PC-3 (cell line): ENCODE results near the gene TMC3. TPM values are rescaled to one million over a fixed set of nuclear protein-coding genes. Genes with fewer than 3 reads are reported as not detected.

Source experiments
- ATAC-seq: fragments of 200-7000 bp; cut with Tn5 transposase; 2 replicates; pipeline ENCODE4 v1.9.1; 2020; ENCODE audit warnings: mild to moderate bottlenecking, moderate library complexity
- BruUV-seq: library from RNA; stranded (reverse); fragments of 400-500 nt; replicated peaks from 2 replicates; lab custom pipeline; 2021; lab: Mats Ljungman, UMichigan
- CTCF ChIA-PET: fragments of 300-600 bp; sonication (Branson Sonifier 250); formaldehyde crosslinking; loops from one replicate; lab custom pipeline; 2022; ENCODE audit warnings: antibody characterized with exemption; lab: Charles Lee
- POLR2A ChIA-PET: fragments of 300-600 bp; sonication (Branson Sonifier 250); formaldehyde crosslinking; loops from one replicate; lab custom pipeline; 2022; ENCODE audit warnings: antibody characterized with exemption; ENCODE audit not compliant: unreplicated experiment; lab: Charles Lee
- DNase-seq: peaks from one replicate; pipeline ENCODE4 v3.0.0-alpha.2; 2015
- H2AFZ ChIP-seq: fragments of 300-600 bp; sonication (generic); 2 replicates; pipeline ENCODE4 v1.6.0; 2016; ENCODE audit warnings: antibody characterized with exemption, low read length
- H3F3A ChIP-seq: fragments of 300-600 bp; sonication (generic); one replicate; pipeline ENCODE4 v1.6.0; 2017; ENCODE audit warnings: antibody characterized with exemption, low read length, control low read depth, mild to moderate bottlenecking; ENCODE audit not compliant: unreplicated experiment
- H3K27ac ChIP-seq: fragments of 300-600 bp; sonication (generic); 2 replicates; pipeline ENCODE4 v1.5.1; 2016; ENCODE audit warnings: mild to moderate bottlenecking, low read length
- H3K27me3 ChIP-seq: fragments of 300-600 bp; sonication (generic); 2 replicates; pipeline ENCODE4 v1.6.1; 2016; ENCODE audit warnings: low read length, mixed read lengths
- H3K36me3 ChIP-seq: fragments of 300-600 bp; sonication (generic); 2 replicates; pipeline ENCODE4 v1.6.1; 2016; ENCODE audit warnings: low read depth, mixed run types, low read length, mixed read lengths
- H3K4me1 ChIP-seq: fragments of 300-600 bp; sonication (generic); 2 replicates; pipeline ENCODE4 v1.5.1; 2016; ENCODE audit warnings: low read length; ENCODE audit not compliant: insufficient read depth
- H3K4me2 ChIP-seq: fragments of 300-600 bp; sonication (generic); 2 replicates; pipeline ENCODE4 v1.6.0; 2016; ENCODE audit warnings: low read length
- H3K4me3 ChIP-seq: fragments of 300-600 bp; sonication (generic); 2 replicates; pipeline ENCODE4 v1.5.1; 2016; ENCODE audit warnings: mild to moderate bottlenecking, low read length, mixed read lengths
- H3K79me2 ChIP-seq: fragments of 300-600 bp; sonication (generic); 2 replicates; pipeline ENCODE4 v1.6.1; 2017; ENCODE audit warnings: low read length, mixed read lengths
- H3K9ac ChIP-seq: fragments of 300-600 bp; sonication (generic); 2 replicates; pipeline ENCODE4 v1.6.0; 2016; ENCODE audit warnings: mild to moderate bottlenecking, low read length
- H3K9me2 ChIP-seq: fragments of 300-600 bp; sonication (generic); replicated peaks from 2 replicates; pipeline ENCODE4 v1.6.1; 2016; ENCODE audit warnings: mixed run types, low read length, mixed read lengths
- H3K9me3 ChIP-seq: fragments of 300-600 bp; sonication (generic); 2 replicates; pipeline ENCODE4 v1.6.1; 2016; ENCODE audit warnings: low read length, mixed read lengths
- H4K20me1 ChIP-seq: fragments of 300-600 bp; sonication (generic); 2 replicates; pipeline ENCODE4 v1.6.1; 2016; ENCODE audit warnings: low read length, mixed read lengths
- CTCF ChIP-seq: fragments of 300-600 bp; sonication (generic); conservative IDR thresholded peaks from 2 replicates; pipeline ENCODE4 v1.5.1; 2017; ENCODE audit warnings: antibody characterized with exemption, low read depth, mild to moderate bottlenecking, low read length
- EZH2 ChIP-seq: fragments of 300-600 bp; sonication (generic); IDR thresholded peaks from one replicate; pipeline ENCODE4 v1.6.1; 2017; ENCODE audit warnings: antibody characterized with exemption, mild to moderate bottlenecking, low read length; ENCODE audit not compliant: unreplicated experiment
- EZH2phosphoT487 ChIP-seq: fragments of 300-600 bp; sonication (generic); IDR thresholded peaks from 2 replicates; pipeline ENCODE4 v1.6.1; 2018; ENCODE audit warnings: mild to moderate bottlenecking, antibody characterized with exemption, low read length, borderline replicate concordance
- intact Hi-C: fragments of 100-400 bp; cut with micrococcal nuclease; formaldehyde crosslinking; loops from 2 replicates; pipeline ENCODE4 v1.9.0; 2023
- total RNA-seq: library from RNA; depleted of rRNA; stranded (reverse); fragments of >200 nt; gene quantifications from 2 replicates; pipeline ENCODE4 v1.2.3, GENCODE V29; 2014

The TMC3 gene
- total RNA-seq, 1 experiment from 2014 or later: not detected

- H3K4me1 ChIP-seq: no peaks in the 10 kb centered on the region
- ChIA-PET CTCF (no interaction called here), POLR2A (no interaction called here)
- BruUV-seq: no TSS peak
- H3K27me3 ChIP-seq: peaks cover 28% of the 10 kb centered on the region
- H3K9me2 ChIP-seq: no peaks in the 10 kb centered on the region
- H4K20me1 ChIP-seq: no peaks in the 10 kb centered on the region
- H3K4me2 ChIP-seq: no peak overlapping the region
- no peak overlapping the region for H3K4me3 ChIP-seq
- H3F3A ChIP-seq: no peaks in the 10 kb centered on the region
- H3K79me2 ChIP-seq: no peaks in the 10 kb centered on the region
- ATAC-seq (no peak), DNase-seq (no peak)
- H2AFZ ChIP-seq: no peak overlapping the region
- H3K27ac ChIP-seq: no peak overlapping the region
- H3K9me3 ChIP-seq: no peaks in the 10 kb centered on the region
- no peak overlapping the region for H3K9ac ChIP-seq
- TF ChIP-seq EZH2 (no peak), CTCF (no peak), EZH2phosphoT487 (no peak)
- intact Hi-C loops: no loop called here
- no peaks in the 10 kb centered on the region for H3K36me3 ChIP-seq
Measured at GRCh38 chr15:81373176-81373575, 837 bp downstream of the TMC3 start.

GRCh38 chr15:81372575-81372974 is 1.4 kb downstream of the TMC3 start:
- no peaks in the 10 kb centered on the region for H4K20me1 ChIP-seq
- no peak overlapping the region for H3K27ac ChIP-seq
- no peaks in the 10 kb centered on the region for H3K4me1 ChIP-seq
- H3K36me3 ChIP-seq: no peaks in the 10 kb centered on the region
- no peak overlapping the region for H3K4me2 ChIP-seq
- H3K9me2 ChIP-seq: no peaks in the 10 kb centered on the region
- H3K9me3 ChIP-seq: no peaks in the 10 kb centered on the region
- ChIA-PET CTCF (no interaction called here), POLR2A (no interaction called here)
- H3K4me3 ChIP-seq: no peak overlapping the region
- no peaks in the 10 kb centered on the region for H3F3A ChIP-seq
- TF ChIP-seq CTCF (no peak), EZH2 (no peak), EZH2phosphoT487 (no peak)
- BruUV-seq: no TSS peak
- no peak for DNase-seq
- H3K27me3 ChIP-seq: peaks cover 24% of the 10 kb centered on the region
- no peak for ATAC-seq
- no peak overlapping the region for H2AFZ ChIP-seq
- no peaks in the 10 kb centered on the region for H3K79me2 ChIP-seq
- intact Hi-C loops: no loop called here
- no peak overlapping the region for H3K9ac ChIP-seq

GRCh38 chr15:81363718-81364500 is 10.1 kb downstream of the TMC3 start:
- CTCF ChIA-PET: no interaction called here
- DNase-seq (no peak), ATAC-seq (no peak)
- TF ChIP-seq CTCF (no peak), EZH2 (no peak), EZH2phosphoT487 (no peak)
- no peak overlapping the region for H3K4me3 ChIP-seq
- no TSS peak for BruUV-seq
- H4K20me1 ChIP-seq: no peaks in the 10 kb centered on the region
- no peaks in the 10 kb centered on the region for H3F3A ChIP-seq
- H3K9ac ChIP-seq: no peak overlapping the region
- H3K27ac ChIP-seq: no peak overlapping the region
- intact Hi-C loops: no loop called here
- H3K79me2 ChIP-seq: no peaks in the 10 kb centered on the region
- H3K9me3 ChIP-seq: no peaks in the 10 kb centered on the region
- H3K9me2 ChIP-seq: no peaks in the 10 kb centered on the region
- peaks cover 13% of the 10 kb centered on the region; the same call in 1 of the 2 replicates for H3K27me3 ChIP-seq
- no peaks in the 10 kb centered on the region for H3K36me3 ChIP-seq
- POLR2A ChIA-PET: no interaction called here
- H2AFZ ChIP-seq: no peak overlapping the region
- no peak overlapping the region for H3K4me2 ChIP-seq
- H3K4me1 ChIP-seq: no peaks in the 10 kb centered on the region
